WERI-Rb-1 (cell line): ENCODE results near the gene IQSEC3.

Source experiments
- DNase-seq: peaks from one replicate; pipeline ENCODE4 v3.0.0-alpha.2; 2020
- H3K27ac ChIP-seq: fragments of 250-450 bp; sonication (Bioruptor Pico); 2 replicates; pipeline ENCODE4 v1.5.1; 2020; ENCODE audit warnings: mild to moderate bottlenecking, moderate library complexity
- H3K27me3 ChIP-seq: fragments of 250-450 bp; sonication (Bioruptor Pico); 2 replicates; pipeline ENCODE4 v1.5.1; 2021; ENCODE audit warnings: mild to moderate bottlenecking, low read depth, moderate library complexity; ENCODE audit not compliant: insufficient read depth, severe bottlenecking
- H3K36me3 ChIP-seq: fragments of 250-450 bp; sonication (Bioruptor Pico); 2 replicates; pipeline ENCODE4 v1.5.1; 2020; ENCODE audit warnings: mild to moderate bottlenecking, moderate library complexity
- H3K4me3 ChIP-seq: 2 replicates; pipeline ENCODE4 v1.5.1; 2011; ENCODE audit warnings: low read depth, mild to moderate bottlenecking, control low read depth, low read length
- H3K9me3 ChIP-seq: fragments of 250-450 bp; sonication (Bioruptor Pico); 2 replicates; pipeline ENCODE4 v1.5.1; 2021; ENCODE audit warnings: mild to moderate bottlenecking, moderate library complexity; ENCODE audit not compliant: severe bottlenecking
- TF ChIP-seq, protein P1 (sequence below): IDR thresholded peaks from 2 replicates; pipeline ENCODE4 v1.5.1; 2011; ENCODE audit warnings: low read depth, mild to moderate bottlenecking, control low read depth, inconsistent platforms, low read length

Gene IQSEC3

DNA sequence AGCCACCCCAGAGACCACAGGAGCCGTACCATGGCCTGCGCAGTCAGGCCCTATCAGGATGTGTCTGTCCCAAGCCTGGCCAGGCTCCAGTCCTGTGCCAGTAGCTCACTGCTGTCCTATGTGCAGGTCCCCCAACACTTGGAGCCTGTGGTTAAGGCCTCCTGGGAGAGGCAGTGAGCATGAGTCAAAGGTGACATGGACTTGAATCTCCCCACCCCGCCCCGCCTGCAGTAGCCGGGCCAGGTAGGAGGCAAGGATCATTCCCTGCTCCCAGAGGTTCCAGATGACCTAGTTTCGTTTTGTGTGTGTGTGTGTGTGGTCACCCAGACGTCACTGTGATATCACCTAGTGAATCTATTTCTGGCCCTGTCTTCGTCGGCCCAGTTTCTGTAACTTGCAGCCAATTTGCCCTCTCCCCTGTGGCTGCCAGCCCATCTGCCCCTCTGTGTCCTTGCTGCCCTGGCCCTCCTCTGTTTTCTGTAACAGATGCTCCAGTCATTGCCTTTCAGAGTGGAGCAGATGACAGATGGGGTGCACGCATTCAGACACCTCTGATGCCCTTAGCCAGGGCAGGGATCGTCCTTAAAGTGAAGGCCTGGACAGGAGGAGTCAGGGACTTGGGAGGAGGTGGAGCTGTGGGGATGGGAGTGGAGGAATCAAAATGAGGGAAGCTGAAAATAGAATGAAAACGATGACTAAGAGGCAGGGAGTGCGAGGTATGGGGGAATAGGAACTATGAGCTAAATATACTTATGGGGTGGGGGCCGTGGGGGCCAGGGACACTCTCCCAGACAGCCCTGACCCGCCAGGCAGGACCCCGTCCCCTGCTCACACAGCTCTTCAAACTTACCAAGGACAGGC lies 110.0 kb downstream of the IQSEC3 start:
- no peaks in the 10 kb centered on the region for H3K36me3 ChIP-seq
- H3K27me3 ChIP-seq: no peaks in the 10 kb centered on the region
- peak overlapping the region; percentile 87 for H3K27ac ChIP-seq
- TF ChIP-seq, protein P1, sequence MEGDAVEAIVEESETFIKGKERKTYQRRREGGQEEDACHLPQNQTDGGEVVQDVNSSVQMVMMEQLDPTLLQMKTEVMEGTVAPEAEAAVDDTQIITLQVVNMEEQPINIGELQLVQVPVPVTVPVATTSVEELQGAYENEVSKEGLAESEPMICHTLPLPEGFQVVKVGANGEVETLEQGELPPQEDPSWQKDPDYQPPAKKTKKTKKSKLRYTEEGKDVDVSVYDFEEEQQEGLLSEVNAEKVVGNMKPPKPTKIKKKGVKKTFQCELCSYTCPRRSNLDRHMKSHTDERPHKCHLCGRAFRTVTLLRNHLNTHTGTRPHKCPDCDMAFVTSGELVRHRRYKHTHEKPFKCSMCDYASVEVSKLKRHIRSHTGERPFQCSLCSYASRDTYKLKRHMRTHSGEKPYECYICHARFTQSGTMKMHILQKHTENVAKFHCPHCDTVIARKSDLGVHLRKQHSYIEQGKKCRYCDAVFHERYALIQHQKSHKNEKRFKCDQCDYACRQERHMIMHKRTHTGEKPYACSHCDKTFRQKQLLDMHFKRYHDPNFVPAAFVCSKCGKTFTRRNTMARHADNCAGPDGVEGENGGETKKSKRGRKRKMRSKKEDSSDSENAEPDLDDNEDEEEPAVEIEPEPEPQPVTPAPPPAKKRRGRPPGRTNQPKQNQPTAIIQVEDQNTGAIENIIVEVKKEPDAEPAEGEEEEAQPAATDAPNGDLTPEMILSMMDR: no peak
- no peak overlapping the region for H3K4me3 ChIP-seq
- DNase-seq: peak; percentile 94
- no peaks in the 10 kb centered on the region for H3K9me3 ChIP-seq

DNA sequence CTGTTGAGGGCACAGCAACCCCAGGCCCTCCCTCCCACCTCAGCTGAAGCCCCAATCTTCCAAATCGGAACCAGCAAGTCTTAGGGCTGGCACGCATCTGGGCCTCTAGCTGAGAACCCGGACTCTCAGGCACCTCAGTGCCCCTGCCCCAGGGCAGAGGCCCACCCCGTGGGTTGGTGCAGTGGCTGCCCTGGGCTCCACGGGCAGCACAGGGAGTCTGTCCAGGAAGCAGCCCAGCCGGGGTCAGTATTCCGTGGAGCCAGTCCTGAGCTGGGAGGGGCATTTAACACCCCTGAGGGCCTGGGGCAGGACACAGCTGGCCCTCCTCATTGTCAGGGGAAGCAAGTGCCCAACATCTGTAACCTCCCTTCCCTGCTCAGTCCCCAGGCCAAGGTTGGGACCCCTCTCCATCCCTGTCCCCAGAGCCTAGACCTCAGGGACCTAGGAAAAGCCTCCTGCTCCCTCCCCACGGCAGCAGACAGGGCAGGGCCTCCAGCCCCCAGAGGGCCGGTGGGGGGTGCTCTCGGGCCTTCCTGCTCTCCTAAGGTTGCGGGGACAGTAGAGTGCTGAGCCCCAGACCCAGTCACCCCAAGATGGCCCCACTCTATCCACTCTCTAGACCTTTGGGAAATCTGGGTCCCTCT lies 110.9 kb downstream of the IQSEC3 start:
- TF ChIP-seq, protein P1: 0 out of 2 replicates have a peak, but pooled peaks have one; percentile 19
- Histone ChIP-seq H3K27ac (peak overlapping the region; percentile 87), H3K9me3 (no peaks in the 10 kb centered on the region), H3K27me3 (no peaks in the 10 kb centered on the region), H3K4me3 (no peak overlapping the region), H3K36me3 (no peaks in the 10 kb centered on the region)
- DNase-seq: no peak

DNA sequence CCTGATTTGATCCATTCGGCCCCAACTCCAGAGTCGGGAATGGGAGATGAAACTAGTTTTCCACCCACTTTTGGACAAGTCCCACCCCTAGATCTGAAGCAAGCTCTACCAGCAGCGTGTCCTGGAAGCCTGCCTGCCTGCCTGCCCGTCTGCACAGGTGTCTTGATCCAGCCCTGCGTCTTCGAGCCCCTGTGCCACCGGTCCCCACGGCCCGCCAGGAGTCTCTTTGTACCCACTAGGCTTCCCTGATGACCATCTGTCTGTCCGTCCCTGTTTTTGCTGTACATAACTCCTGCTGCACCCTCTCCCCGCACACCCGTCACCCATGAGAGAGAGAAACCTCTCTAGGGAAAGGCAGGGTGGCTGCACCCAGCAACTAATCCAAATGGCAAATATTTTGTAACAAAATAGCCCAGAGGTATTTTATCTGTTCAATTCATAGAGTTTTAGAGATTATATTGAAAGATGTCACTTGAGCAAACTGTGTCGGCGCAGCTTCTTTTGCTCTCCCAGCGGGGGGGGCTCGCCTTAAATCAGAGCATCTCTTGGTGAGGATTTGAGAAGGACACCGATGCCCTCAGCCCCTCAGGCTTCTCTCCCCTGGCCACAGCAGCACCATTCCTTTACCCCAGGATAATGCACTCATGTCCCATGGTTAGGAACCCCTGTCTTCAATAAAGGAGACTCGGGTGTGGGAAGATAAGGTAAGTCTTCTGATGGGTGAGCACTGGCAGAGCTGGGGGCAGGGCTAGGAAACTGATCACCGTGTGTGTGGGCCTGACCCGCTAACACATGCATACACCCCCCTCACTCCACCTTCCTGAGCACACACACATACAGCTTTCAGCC lies 111.6 kb downstream of the IQSEC3 start:
- Histone ChIP-seq H3K9me3 (no peaks in the 10 kb centered on the region), H3K4me3 (no peak overlapping the region), H3K36me3 (no peaks in the 10 kb centered on the region), H3K27ac (peak overlapping the region; percentile 87), H3K27me3 (no peaks in the 10 kb centered on the region)
- no peak for DNase-seq
- TF ChIP-seq, protein P1: no peak

DNA sequence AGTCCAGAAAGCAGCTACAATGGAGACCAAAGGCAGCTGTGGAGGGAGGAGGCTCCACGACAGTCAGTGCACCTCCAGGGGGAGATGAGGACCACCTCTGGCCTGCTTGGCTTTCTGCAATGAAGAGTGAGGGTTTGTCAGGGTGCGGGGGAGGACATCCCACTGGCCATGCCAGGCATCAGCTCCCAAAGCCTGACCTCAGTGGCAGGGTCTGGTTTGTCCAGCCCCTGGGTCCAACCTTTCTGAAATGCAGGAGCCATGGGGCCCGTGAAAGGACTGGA lies 112.2 kb downstream of the IQSEC3 start:
- H3K9me3 ChIP-seq: no peaks in the 10 kb centered on the region
- H3K4me3 ChIP-seq: no peak overlapping the region
- no peaks in the 10 kb centered on the region for H3K36me3 ChIP-seq
- H3K27me3 ChIP-seq: no peaks in the 10 kb centered on the region
- no peak for DNase-seq
- H3K27ac ChIP-seq: no peak overlapping the region
- TF ChIP-seq, protein P1: no peak

DNA sequence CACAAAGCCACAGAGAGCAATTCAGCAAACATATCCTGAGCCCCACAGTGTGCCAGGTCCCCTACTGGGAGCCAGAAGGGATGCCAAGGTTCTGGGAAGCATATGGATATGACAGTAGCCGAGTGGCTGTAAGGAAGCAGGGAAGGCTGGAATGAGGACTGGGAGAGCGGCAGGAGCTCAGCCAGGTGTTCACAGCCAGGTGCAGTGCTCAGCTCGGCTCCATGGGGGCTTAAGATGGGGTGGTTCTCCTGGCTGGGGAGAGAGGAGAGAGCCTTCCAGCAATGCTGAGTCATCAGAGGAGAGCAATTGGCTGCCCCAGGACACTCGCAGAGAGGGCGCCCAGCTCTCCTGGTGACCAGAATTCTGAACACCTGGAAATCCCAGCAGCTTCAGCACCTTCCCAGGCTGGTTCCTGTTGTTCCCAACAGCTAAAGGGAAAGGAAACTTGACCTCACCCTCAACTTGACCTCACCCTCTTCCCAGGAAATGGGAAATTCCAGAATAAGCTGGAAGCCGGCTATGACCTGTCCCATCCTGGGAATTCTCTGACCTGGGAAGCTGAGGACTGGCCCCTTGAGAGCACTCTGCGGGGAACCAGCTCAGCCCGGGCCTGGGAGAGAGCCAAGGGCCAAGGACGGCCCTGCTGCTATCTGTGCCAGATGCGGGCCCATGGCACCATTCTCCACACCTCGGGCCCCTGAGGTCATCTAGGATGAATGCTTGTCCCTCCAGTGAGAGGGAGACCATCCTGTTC lies 112.7 kb downstream of the IQSEC3 start:
- DNase-seq: no peak
- no peak overlapping the region for H3K4me3 ChIP-seq
- H3K27me3 ChIP-seq: no peaks in the 10 kb centered on the region
- TF ChIP-seq, protein P1: no peak
- no peaks in the 10 kb centered on the region for H3K36me3 ChIP-seq
- H3K9me3 ChIP-seq: no peaks in the 10 kb centered on the region
- H3K27ac ChIP-seq: no peak overlapping the region
